TTC549 (cell line): Measurements from ENCODE around the gene SCRT2.
"Not testable (repeated sequence)": the region's sequence is repeated elsewhere in the genome, so short reads cannot be mapped to it uniquely, and the experiment has no call there.

Experiments used
- FAIRE-seq: peaks from 2 replicates; lab custom pipeline; 2012; peaks lifted over from hg19 to GRCh38; lab: Jason Lieb, UNC

Gene SCRT2

GRCh38 chr20:699811-700338, 24.3 kb upstream of the SCRT2 start:
- FAIRE-seq: no peak

- no peak for FAIRE-seq
These were observed 23.7 kb upstream of the SCRT2 start for GRCh38 chr20:699342-699741.

- FAIRE-seq: no peak
These were observed 22.7 kb upstream of the SCRT2 start for GRCh38 chr20:698276-698675.

- FAIRE-seq: no peak
These were observed 22.2 kb upstream of the SCRT2 start for GRCh38 chr20:697826-698225.

- FAIRE-seq: no peak
These were observed 19.7 kb upstream of the SCRT2 start for GRCh38 chr20:695165-695866.

GRCh38 chr20:694496-694895, 18.9 kb upstream of the SCRT2 start:
- FAIRE-seq: no peak

- not testable (repeated sequence) for FAIRE-seq
These were observed 18.2 kb upstream of the SCRT2 start for GRCh38 chr20:693786-694185.

- no peak for FAIRE-seq
These were observed 16.4 kb upstream of the SCRT2 start for GRCh38 chr20:692044-692443.

GRCh38 chr20:689947-690346, 14.3 kb upstream of the SCRT2 start:
- no peak for FAIRE-seq

- FAIRE-seq: no peak
These were observed 13.7 kb upstream of the SCRT2 start for GRCh38 chr20:689348-689747.

GRCh38 chr20:688809-689212, 13.2 kb upstream of the SCRT2 start:
- FAIRE-seq: no peak

GRCh38 chr20:687468-688203, 12.0 kb upstream of the SCRT2 start:
- no peak for FAIRE-seq

GRCh38 chr20:684676-685319, 9.2 kb upstream of the SCRT2 start:
- no peak for FAIRE-seq

- FAIRE-seq: no peak
These were observed 6.5 kb upstream of the SCRT2 start for GRCh38 chr20:682123-682522.

GRCh38 chr20:680638-681187, 5.1 kb upstream of the SCRT2 start:
- no peak for FAIRE-seq

- FAIRE-seq: no peak
These were observed 2.4 kb upstream of the SCRT2 start for GRCh38 chr20:677957-678356.

GRCh38 chr20:676967-677366, 1.4 kb upstream of the SCRT2 start:
- no peak for FAIRE-seq

- no peak for FAIRE-seq
These were observed 824 bp upstream of the SCRT2 start for GRCh38 chr20:676315-676937.

- no peak for FAIRE-seq
These were observed 559 bp downstream of the SCRT2 start for GRCh38 chr20:675033-675452.

GRCh38 chr20:673603-674001, 2.0 kb downstream of the SCRT2 start:
- FAIRE-seq: no peak

- FAIRE-seq: no peak
These were observed 2.5 kb downstream of the SCRT2 start for GRCh38 chr20:672963-673602.
